ENCODE results near the gene KRT26. TPM values are rescaled to one million over a fixed set of nuclear protein-coding genes. Genes with fewer than 3 reads are reported as not detected.

KRT26 gene
- total and polyA plus RNA-seq, 2 donors (not counting 1 experiment from before 2014, with no cell fraction given) = not detected

- Histone ChIP-seq H3K36me3 (replicated peaks in 1 of 2; ENCODE audit: control extremely low read depth in 1 of 2, control insufficient read depth in 1 of 2, extremely low read depth in 1 of 2, insufficient read depth in 2 of 2, low read length in 1 of 2) (no peaks in the 10 kb centered on the region), H3K4me1 (ENCODE audit: control insufficient read depth in 2 of 2, insufficient read depth in 2 of 2, low read length in 2 of 2) (peaks cover 5 to 7% of the 10 kb centered on the region in 2 donors), H3K9ac (ENCODE audit: low read length) (peak overlapping the region; percentile 39), H3K9me3 (ENCODE audit: control extremely low read depth in 1 of 3, control insufficient read depth in 2 of 3, insufficient read depth in 1 of 3, low read length in 2 of 3) (peaks cover 0 to 5% (median 0%) of the 10 kb centered on the region in 3 donors), H3K79me2 (ENCODE audit: control insufficient read depth, insufficient read depth, low read length) (no peaks in the 10 kb centered on the region), H3K4me3 (ENCODE audit: control extremely low read depth in 1 of 5, extremely low read depth in 1 of 5, insufficient read depth in 1 of 5, low read depth in 2 of 5, low read length in 4 of 5) (peak overlapping the region in 3 of 5 experiments; percentile 16 to 53 (median 44)), H3K27ac (ENCODE audit: low read length in 2 of 2) (no peak overlapping the region), H3K4me2 (replicated peaks; ENCODE audit: low read depth, low read length, poor library complexity, severe bottlenecking) (peak overlapping the region; percentile 63), H2AFZ (ENCODE audit: insufficient read depth, low read depth, low read length, poor library complexity, severe bottlenecking) (peak overlapping the region; percentile 65), H4K20me1 (ENCODE audit: control insufficient read depth, insufficient read depth, low read length, poor library complexity, severe bottlenecking) (no peaks in the 10 kb centered on the region), H3K27me3 (replicated peaks in 1 of 4; ENCODE audit: control extremely low read depth in 1 of 4, control insufficient read depth in 3 of 4, insufficient read depth in 4 of 4, low read length in 3 of 4) (peaks cover 0 to 23% (median 19%) of the 10 kb centered on the region in 4 experiments)
- H3K4me3 Mint-ChIP-seq = peak overlapping the region; percentile 55
- CTCF ChIA-PET = interaction anchor here (1.0 kb wide), 1 partner anchor 13 kb away, joined by 3 read pairs; no protein-coding TSS in a partner anchor
- H3K27me3 Mint-ChIP-seq = peaks cover 68% of the 10 kb centered on the region
- TF ChIP-seq EZH2 (IDR thresholded peaks at IDR 0.05; ENCODE audit: borderline replicate concordance, insufficient read depth, low read depth, low read length, poor library complexity, severe bottlenecking) = no peak
- no peak for TF ChIP-seq CTCF (IDR thresholded peaks at IDR 0.05)
- H3K4me1 Mint-ChIP-seq = peaks cover 2% of the 10 kb centered on the region
- intact Hi-C loops (cut with micrococcal nuclease) = no loop called here
- no peak overlapping the region for H3K27ac Mint-ChIP-seq
- WGBS (ENCODE audit: insufficient coverage) = 41% methylated on average over 33 of the region's 37 CpGs
- no peaks in the 10 kb centered on the region for H3K9me3 Mint-ChIP-seq (ENCODE audit: insufficient read depth)
- POLR2A ChIA-PET = no interaction called here
- ATAC-seq (ENCODE audit: low read depth) = no peak
- peak; percentile 39 for DNase-seq
Measured at GRCh38 chr17:40779181-40779909, 7.3 kb upstream of the KRT26 start.

- Histone ChIP-seq H3K4me1 (ENCODE audit: control insufficient read depth in 2 of 2, insufficient read depth in 2 of 2, low read length in 2 of 2) (peaks cover 5 to 7% of the 10 kb centered on the region in 2 donors), H3K27ac (ENCODE audit: low read length in 2 of 2) (no peak overlapping the region), H3K27me3 (replicated peaks in 1 of 4; ENCODE audit: control extremely low read depth in 1 of 4, control insufficient read depth in 3 of 4, insufficient read depth in 4 of 4, low read length in 3 of 4) (peaks cover 0 to 23% (median 19%) of the 10 kb centered on the region in 4 experiments), H3K9ac (ENCODE audit: low read length) (no peak overlapping the region), H3K79me2 (ENCODE audit: control insufficient read depth, insufficient read depth, low read length) (no peaks in the 10 kb centered on the region), H3K4me2 (replicated peaks; ENCODE audit: low read depth, low read length, poor library complexity, severe bottlenecking) (no peak overlapping the region), H4K20me1 (ENCODE audit: control insufficient read depth, insufficient read depth, low read length, poor library complexity, severe bottlenecking) (no peaks in the 10 kb centered on the region), H3K4me3 (ENCODE audit: control extremely low read depth in 1 of 5, extremely low read depth in 1 of 5, insufficient read depth in 1 of 5, low read depth in 2 of 5, low read length in 4 of 5) (no peak overlapping the region), H3K36me3 (replicated peaks in 1 of 2; ENCODE audit: control extremely low read depth in 1 of 2, control insufficient read depth in 1 of 2, extremely low read depth in 1 of 2, insufficient read depth in 2 of 2, low read length in 1 of 2) (no peaks in the 10 kb centered on the region), H2AFZ (ENCODE audit: insufficient read depth, low read depth, low read length, poor library complexity, severe bottlenecking) (no peak overlapping the region), H3K9me3 (ENCODE audit: control extremely low read depth in 1 of 3, control insufficient read depth in 2 of 3, insufficient read depth in 1 of 3, low read length in 2 of 3) (peaks cover 0 to 5% (median 0%) of the 10 kb centered on the region in 3 donors)
- no peak for DNase-seq
- no CpG with 5 or more reads among the region's 5 CpGs for WGBS (ENCODE audit: insufficient coverage)
- ChIA-PET CTCF (no interaction called here), POLR2A (no interaction called here)
- H3K27me3 Mint-ChIP-seq = peaks cover 70% of the 10 kb centered on the region
- no peaks in the 10 kb centered on the region for H3K9me3 Mint-ChIP-seq (ENCODE audit: insufficient read depth)
- no peak overlapping the region for H3K4me3 Mint-ChIP-seq
- TF ChIP-seq EZH2 (IDR thresholded peaks at IDR 0.05; ENCODE audit: borderline replicate concordance, insufficient read depth, low read depth, low read length, poor library complexity, severe bottlenecking) (no peak), CTCF (IDR thresholded peaks at IDR 0.05) (no peak)
- no peak overlapping the region for H3K27ac Mint-ChIP-seq
- intact Hi-C loops (cut with micrococcal nuclease) = no loop called here
- ATAC-seq (ENCODE audit: low read depth) = no peak
- peaks cover 2% of the 10 kb centered on the region for H3K4me1 Mint-ChIP-seq
Measured at GRCh38 chr17:40778461-40778860, 6.5 kb upstream of the KRT26 start.

Data from B cell (primary cell).